Measurements from ENCODE around the gene SLC6A6. TPM values are rescaled to one million over a fixed set of nuclear protein-coding genes. Genes with fewer than 3 reads are reported as not detected.

The SLC6A6 gene
- total RNA-seq, 4 donors from 2014 or later, result 15.4 to 37.6 (median 20.9) TPM

DNA sequence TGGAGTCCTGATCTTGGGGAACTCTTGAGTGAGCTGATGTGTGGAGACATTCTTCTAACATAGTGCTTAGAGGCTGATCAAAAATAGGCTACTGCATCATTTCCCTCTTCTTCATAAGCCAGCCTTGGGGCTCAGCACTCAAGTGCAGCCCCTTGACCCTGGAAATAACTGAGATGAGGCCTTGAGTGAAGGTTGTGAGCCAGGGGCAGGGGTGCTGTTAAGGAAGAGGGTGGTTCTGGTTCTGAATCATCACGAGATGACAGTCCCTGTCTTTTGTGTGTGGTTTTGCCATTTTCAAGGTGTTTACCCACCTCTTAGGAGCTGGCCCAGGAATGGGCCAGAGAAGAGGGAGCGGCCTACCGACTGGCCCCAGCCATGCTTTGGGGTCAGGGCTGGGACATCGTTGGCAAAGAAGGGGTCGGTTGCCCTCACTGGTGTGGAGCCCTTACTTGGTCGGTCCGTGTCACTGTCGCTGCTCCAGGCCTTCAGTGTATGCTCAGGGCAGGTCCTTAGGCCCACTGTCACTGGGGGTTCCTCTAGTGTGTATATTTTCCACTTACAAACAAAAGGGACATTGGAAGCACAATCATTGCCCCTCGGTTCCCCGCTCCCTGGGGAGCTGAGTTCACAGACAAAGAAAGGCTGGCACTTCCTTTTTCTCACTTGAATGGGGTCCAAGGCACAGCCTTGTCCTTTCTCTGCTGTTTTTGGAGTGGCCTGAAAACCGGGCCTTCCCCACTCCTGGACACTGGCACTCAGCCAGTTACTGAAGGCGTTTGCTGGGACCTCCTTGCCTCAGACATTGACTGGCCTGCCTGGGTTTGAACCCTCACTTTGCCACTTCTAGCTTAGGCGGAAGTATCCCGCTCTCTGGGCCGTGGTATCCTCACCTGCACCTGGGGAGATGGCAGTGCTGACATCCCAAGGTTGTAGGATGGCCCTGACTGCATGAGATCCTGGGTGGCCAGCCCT lies 46.6 kb downstream of the SLC6A6 start:
- Histone ChIP-seq H3K4me1 (peaks cover 5 to 27% (median 23%) of the 10 kb centered on the region in 3 donors), H3K36me3 (peaks cover 0 to 53% of the 10 kb centered on the region in 2 donors), H3K9me3 (no peaks in the 10 kb centered on the region), H3K27me3 (no peaks in the 10 kb centered on the region), H3K4me3 (no peak overlapping the region), H3K27ac (no peak overlapping the region)
- TF ChIP-seq, protein P1, sequence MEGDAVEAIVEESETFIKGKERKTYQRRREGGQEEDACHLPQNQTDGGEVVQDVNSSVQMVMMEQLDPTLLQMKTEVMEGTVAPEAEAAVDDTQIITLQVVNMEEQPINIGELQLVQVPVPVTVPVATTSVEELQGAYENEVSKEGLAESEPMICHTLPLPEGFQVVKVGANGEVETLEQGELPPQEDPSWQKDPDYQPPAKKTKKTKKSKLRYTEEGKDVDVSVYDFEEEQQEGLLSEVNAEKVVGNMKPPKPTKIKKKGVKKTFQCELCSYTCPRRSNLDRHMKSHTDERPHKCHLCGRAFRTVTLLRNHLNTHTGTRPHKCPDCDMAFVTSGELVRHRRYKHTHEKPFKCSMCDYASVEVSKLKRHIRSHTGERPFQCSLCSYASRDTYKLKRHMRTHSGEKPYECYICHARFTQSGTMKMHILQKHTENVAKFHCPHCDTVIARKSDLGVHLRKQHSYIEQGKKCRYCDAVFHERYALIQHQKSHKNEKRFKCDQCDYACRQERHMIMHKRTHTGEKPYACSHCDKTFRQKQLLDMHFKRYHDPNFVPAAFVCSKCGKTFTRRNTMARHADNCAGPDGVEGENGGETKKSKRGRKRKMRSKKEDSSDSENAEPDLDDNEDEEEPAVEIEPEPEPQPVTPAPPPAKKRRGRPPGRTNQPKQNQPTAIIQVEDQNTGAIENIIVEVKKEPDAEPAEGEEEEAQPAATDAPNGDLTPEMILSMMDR (IDR thresholded peaks at IDR 0.05), result no peak
- no peak for TF ChIP-seq POLR2AphosphoS5 (IDR thresholded peaks at IDR 0.05)
- no peak for TF ChIP-seq EP300 (IDR thresholded peaks at IDR 0.05)
- TF ChIP-seq POLR2A (IDR thresholded peaks at IDR 0.05), result no peak
- 94% methylated on average over 5 of the region's 15 CpGs; no CpG with 5 or more reads in 1 of the 2 donors for WGBS, 2 donors (ENCODE audit: low coverage in 1 of 2)
- ATAC-seq, result no peak

DNA sequence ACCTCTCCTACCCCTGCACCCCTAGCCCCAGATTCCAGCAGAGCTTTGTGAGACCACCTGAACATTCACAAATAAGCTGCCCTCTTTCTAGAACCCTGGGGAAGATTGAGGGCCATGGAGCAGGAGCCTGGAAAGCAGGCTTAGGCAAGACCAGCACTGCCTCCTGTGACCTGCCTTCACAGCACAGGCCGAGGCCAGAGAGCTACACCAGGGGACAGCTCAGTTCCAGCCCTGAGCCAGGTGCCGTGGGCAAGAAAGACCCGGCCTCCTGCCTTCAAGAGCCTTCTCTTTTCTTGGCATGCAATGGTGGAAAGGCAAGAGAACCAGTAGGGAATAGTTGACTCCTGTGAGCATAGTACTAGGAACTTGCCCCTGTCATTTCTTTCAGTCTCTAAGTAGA lies 48.1 kb downstream of the SLC6A6 start:
- H3K27me3 ChIP-seq, result no peaks in the 10 kb centered on the region
- WGBS, 2 donors (ENCODE audit: low coverage in 1 of 2), result 96% methylated on average over 3 of the region's 3 CpGs; no CpG with 5 or more reads in 1 of the 2 donors
- no peak overlapping the region for H3K4me3 ChIP-seq
- ATAC-seq, result no peak
- no peak for TF ChIP-seq EP300 (IDR thresholded peaks at IDR 0.05)
- no peak for TF ChIP-seq POLR2AphosphoS5 (IDR thresholded peaks at IDR 0.05)
- TF ChIP-seq, protein P1 (IDR thresholded peaks at IDR 0.05), result no peak
- TF ChIP-seq POLR2A (IDR thresholded peaks at IDR 0.05), result no peak
- H3K27ac ChIP-seq, result peak overlapping the region in 1 of 4 donors; percentile 2
- H3K9me3 ChIP-seq, result no peaks in the 10 kb centered on the region
- H3K4me1 ChIP-seq, result peaks cover 5 to 42% (median 31%) of the 10 kb centered on the region in 3 donors
- peaks cover 0 to 50% of the 10 kb centered on the region in 2 donors for H3K36me3 ChIP-seq

DNA sequence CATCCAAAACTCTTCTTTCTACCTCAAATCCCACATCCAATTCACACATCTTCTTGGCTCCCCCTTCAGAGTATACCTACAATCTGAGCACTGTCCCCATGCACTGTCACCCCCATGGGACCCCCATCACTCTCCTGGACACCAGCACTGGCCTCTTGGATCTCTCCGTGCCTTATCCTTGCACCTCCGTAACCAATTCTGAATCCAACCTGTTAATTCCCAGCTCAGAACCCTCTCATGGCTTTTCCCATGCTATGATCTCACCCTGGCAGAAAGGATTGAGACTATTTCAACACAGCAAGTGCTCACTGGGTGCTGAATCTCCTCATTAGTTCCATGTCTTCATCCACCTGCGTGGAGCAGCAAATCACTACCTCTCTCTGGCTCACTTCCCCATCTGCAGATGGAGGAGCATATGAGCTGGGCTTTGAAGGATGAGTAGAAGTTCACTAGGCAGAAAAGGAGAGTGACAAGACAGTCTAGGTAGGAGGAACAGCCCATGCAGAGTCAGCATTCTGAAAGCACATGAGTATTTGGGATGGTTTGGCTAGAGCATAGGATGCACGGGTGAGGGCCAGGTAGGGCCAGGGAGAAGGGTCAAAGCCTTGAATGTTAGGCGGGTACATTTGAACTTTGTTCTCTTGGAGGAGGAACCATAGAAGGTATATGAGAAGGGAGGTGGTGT lies 48.7 kb downstream of the SLC6A6 start:
- ATAC-seq, result no peak
- peaks cover 0 to 44% of the 10 kb centered on the region in 2 donors for H3K36me3 ChIP-seq
- H3K4me1 ChIP-seq, result peaks cover 5 to 47% (median 32%) of the 10 kb centered on the region in 3 donors
- 98 to 100% methylated on average over 3 to 4 of the region's 5 CpGs for WGBS, 2 donors (ENCODE audit: low coverage in 1 of 2)
- no peaks in the 10 kb centered on the region for H3K9me3 ChIP-seq
- H3K27ac ChIP-seq, result peak overlapping the region in 3 of 4 donors; percentile 85 to 91 (median 90)
- TF ChIP-seq POLR2AphosphoS5 (IDR thresholded peaks at IDR 0.05) (no peak), EP300 (IDR thresholded peaks at IDR 0.05) (no peak), POLR2A (IDR thresholded peaks at IDR 0.05) (no peak)
- TF ChIP-seq, protein P1 (IDR thresholded peaks at IDR 0.05), result no peak
- H3K27me3 ChIP-seq, result no peaks in the 10 kb centered on the region
- H3K4me3 ChIP-seq, result no peak overlapping the region

DNA sequence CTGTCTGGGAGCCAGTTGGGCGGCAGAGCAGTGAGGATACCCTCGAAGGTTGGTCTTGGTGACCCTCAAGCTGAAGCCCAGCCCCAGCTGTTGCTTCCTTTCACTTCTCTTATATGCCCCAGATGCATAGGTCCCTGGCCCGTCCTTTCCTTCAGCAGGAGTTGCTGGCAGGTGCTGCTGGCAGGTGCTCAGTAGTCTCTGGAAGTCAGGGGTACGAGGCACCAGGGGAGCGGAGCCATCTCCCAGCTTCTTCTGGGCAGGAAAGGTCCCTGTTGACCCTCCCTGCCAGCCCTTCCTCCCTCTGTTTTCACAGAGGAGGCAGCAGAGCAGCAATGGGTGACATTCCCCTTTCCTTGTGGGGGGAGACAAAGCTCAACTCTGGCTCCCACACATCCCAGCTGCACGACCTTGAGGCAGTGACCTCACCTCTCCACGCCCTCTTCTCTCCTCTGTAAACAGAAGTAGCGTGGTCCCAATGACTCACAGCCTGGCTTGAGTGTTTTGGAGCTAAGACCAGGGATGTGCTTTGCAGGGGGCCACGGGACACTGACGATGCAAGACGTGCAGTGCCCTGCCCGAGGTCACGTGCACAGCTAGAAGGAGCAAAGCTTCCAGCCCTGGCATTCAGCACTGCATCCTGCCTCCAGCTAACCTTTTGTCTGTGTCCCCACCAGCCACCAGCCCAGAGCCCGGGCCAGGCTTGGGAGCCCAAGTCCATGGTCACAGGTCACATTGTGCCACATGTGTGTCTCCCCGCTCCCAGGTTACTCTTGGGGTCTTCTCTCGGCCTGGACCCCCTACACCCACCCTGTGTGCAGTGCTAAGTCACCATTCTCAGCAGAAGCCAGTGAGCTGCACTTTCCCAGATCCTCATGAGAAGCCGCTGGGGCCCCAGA lies 49.7 kb downstream of the SLC6A6 start:
- no peaks in the 10 kb centered on the region for H3K9me3 ChIP-seq
- H3K27ac ChIP-seq, result peak overlapping the region; percentile 44 to 91 (median 88)
- H3K36me3 ChIP-seq, result peaks cover 0 to 34% of the 10 kb centered on the region in 2 donors
- peak; percentile 78 for ATAC-seq
- no peaks in the 10 kb centered on the region for H3K27me3 ChIP-seq
- no peak overlapping the region for H3K4me3 ChIP-seq
- WGBS, 2 donors (ENCODE audit: low coverage in 1 of 2), result 35 to 100% methylated on average over 1 to 3 of the region's 17 CpGs
- peak; percentile 60 for TF ChIP-seq POLR2AphosphoS5 (IDR thresholded peaks at IDR 0.05)
- no peak for TF ChIP-seq POLR2A (IDR thresholded peaks at IDR 0.05)
- peaks cover 5 to 50% (median 32%) of the 10 kb centered on the region in 3 donors for H3K4me1 ChIP-seq

Measured in gastroesophageal sphincter (tissue), 4 donors.